ENCODE results near the gene ADH1B.

DNA sequence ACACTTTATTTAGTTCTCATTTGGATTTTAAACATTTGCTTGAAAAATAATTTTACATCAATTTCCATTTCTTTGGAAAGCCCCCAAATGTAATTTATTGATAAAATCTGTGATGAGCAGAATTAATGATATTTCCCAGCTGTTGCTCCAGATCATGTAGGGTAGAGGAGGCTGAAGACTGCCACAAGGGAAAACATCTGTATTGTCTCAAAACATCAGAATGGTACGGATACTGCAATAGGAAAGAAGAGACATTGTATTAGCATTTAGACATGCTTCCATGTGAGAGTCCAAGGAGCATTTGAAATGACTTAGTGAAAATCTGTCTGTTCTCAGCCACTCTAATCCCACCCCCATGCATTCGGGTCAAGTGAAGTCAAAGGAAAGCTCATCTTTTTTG lies 44.8 kb downstream of the ADH1B start:
- TF ChIP-seq, protein P1, sequence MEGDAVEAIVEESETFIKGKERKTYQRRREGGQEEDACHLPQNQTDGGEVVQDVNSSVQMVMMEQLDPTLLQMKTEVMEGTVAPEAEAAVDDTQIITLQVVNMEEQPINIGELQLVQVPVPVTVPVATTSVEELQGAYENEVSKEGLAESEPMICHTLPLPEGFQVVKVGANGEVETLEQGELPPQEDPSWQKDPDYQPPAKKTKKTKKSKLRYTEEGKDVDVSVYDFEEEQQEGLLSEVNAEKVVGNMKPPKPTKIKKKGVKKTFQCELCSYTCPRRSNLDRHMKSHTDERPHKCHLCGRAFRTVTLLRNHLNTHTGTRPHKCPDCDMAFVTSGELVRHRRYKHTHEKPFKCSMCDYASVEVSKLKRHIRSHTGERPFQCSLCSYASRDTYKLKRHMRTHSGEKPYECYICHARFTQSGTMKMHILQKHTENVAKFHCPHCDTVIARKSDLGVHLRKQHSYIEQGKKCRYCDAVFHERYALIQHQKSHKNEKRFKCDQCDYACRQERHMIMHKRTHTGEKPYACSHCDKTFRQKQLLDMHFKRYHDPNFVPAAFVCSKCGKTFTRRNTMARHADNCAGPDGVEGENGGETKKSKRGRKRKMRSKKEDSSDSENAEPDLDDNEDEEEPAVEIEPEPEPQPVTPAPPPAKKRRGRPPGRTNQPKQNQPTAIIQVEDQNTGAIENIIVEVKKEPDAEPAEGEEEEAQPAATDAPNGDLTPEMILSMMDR (IDR thresholded peaks at IDR 0.05; ENCODE audit: low read depth, low read length), result no peak
- TF ChIP-seq EZH2phosphoT487 (IDR thresholded peaks at IDR 0.05; ENCODE audit: low read depth), result no peak

All from OCI-LY3 (cell line).